Measurements from ENCODE around the gene AMOTL1.
"Not testable (repeated sequence)": the region's sequence is repeated elsewhere in the genome, so short reads cannot be mapped to it uniquely, and the experiment has no call there.

AMOTL1 gene

DNA sequence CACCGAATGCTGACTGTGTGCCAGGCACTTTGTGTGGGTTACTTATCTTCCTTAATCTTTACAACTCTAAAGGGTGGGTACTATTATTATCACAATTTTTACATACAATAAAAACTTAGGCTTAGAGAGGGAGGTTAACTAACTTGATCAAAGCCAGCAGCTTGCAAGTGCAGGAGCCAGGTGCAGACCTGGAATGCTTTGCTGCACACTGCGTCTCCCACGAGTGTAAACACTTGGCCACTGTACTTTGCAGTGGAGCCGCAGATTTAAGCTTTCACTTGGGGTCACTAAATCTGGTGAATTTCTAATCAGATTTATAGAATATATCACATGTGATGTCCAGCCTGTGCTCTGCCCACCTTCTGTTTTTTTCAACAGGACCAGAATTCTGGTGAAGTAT, 36.7 kb downstream of the AMOTL1 start:
- Histone ChIP-seq H4K8ac (ENCODE audit: low read depth, low read length) (no peak overlapping the region), H3K4ac (ENCODE audit: low read depth, low read length) (no peak overlapping the region), H3K4me2 (ENCODE audit: low read length) (no peak overlapping the region), H3K9ac (ENCODE audit: low read length) (no peak overlapping the region), H3K4me3 (ENCODE audit: low read length) (no peak overlapping the region), H3K79me1 (ENCODE audit: low read length) (peaks cover 31% of the 10 kb centered on the region), H3K56ac (ENCODE audit: low read length) (no peak overlapping the region), H3K27me3 (ENCODE audit: insufficient read depth, low read length, poor library complexity) (no peaks in the 10 kb centered on the region), H2BK120ac (ENCODE audit: low read depth, low read length) (no peak overlapping the region), H3K36me3 (ENCODE audit: control insufficient read depth, insufficient read depth, low read length) (peaks cover 13% of the 10 kb centered on the region), H3K18ac (ENCODE audit: low read length) (no peak overlapping the region), H2AK5ac (ENCODE audit: low read length) (no peak overlapping the region), H3K23ac (ENCODE audit: low read length) (no peak overlapping the region), H3K79me2 (ENCODE audit: control insufficient read depth, insufficient read depth, low read length) (peaks cover 48% of the 10 kb centered on the region), H3K4me1 (ENCODE audit: control insufficient read depth, low read depth, low read length) (no peaks in the 10 kb centered on the region), H3K27ac (ENCODE audit: low read depth, low read length) (no peak overlapping the region), H2BK15ac (replicated peaks; ENCODE audit: low read depth) (no peak overlapping the region), H2BK5ac (ENCODE audit: low read length) (no peak overlapping the region), H4K5ac (ENCODE audit: low read length) (no peak overlapping the region)
- WGBS (ENCODE audit: extremely low coverage, insufficient coverage, low lambda C conversion rate), result no CpG with 5 or more reads among the region's 4 CpGs
- no peak for DNase-seq

GRCh38 chr11:94806014-94806413, 37.9 kb downstream of the AMOTL1 start:
- H3K4me1 ChIP-seq (ENCODE audit: control insufficient read depth, low read depth, low read length), result no peaks in the 10 kb centered on the region
- H3K79me1 ChIP-seq (ENCODE audit: low read length), result peaks cover 25% of the 10 kb centered on the region
- no peak overlapping the region for H4K5ac ChIP-seq (ENCODE audit: low read length)
- H3K4me3 ChIP-seq (ENCODE audit: low read length), result no peak overlapping the region
- H3K23ac ChIP-seq (ENCODE audit: low read length), result no peak overlapping the region
- H3K18ac ChIP-seq (ENCODE audit: low read length), result no peak overlapping the region
- peaks cover 10% of the 10 kb centered on the region for H3K36me3 ChIP-seq (ENCODE audit: control insufficient read depth, insufficient read depth, low read length)
- no CpG with 5 or more reads among the region's 1 CpG for WGBS (ENCODE audit: extremely low coverage, insufficient coverage, low lambda C conversion rate)
- H2BK120ac ChIP-seq (ENCODE audit: low read depth, low read length), result no peak overlapping the region
- H2BK5ac ChIP-seq (ENCODE audit: low read length), result no peak overlapping the region
- H3K9ac ChIP-seq (ENCODE audit: low read length), result no peak overlapping the region
- H3K4me2 ChIP-seq (ENCODE audit: low read length), result no peak overlapping the region
- DNase-seq, result no peak
- H4K8ac ChIP-seq (ENCODE audit: low read depth, low read length), result no peak overlapping the region
- no peak overlapping the region for H2AK5ac ChIP-seq (ENCODE audit: low read length)
- peaks cover 41% of the 10 kb centered on the region for H3K79me2 ChIP-seq (ENCODE audit: control insufficient read depth, insufficient read depth, low read length)
- H3K56ac ChIP-seq (ENCODE audit: low read length), result no peak overlapping the region
- no peak overlapping the region for H2BK15ac ChIP-seq (replicated peaks; ENCODE audit: low read depth)
- H3K27me3 ChIP-seq (ENCODE audit: insufficient read depth, low read length, poor library complexity), result no peaks in the 10 kb centered on the region
- no peak overlapping the region for H3K27ac ChIP-seq (ENCODE audit: low read depth, low read length)
- H3K4ac ChIP-seq (ENCODE audit: low read depth, low read length), result no peak overlapping the region

GRCh38 chr11:94806419-94806818, 38.3 kb downstream of the AMOTL1 start:
- Histone ChIP-seq H3K27ac (ENCODE audit: low read depth, low read length) (no peak overlapping the region), H3K23ac (ENCODE audit: low read length) (no peak overlapping the region), H3K18ac (ENCODE audit: low read length) (no peak overlapping the region), H3K4me2 (ENCODE audit: low read length) (no peak overlapping the region), H3K9ac (ENCODE audit: low read length) (no peak overlapping the region), H2BK5ac (ENCODE audit: low read length) (no peak overlapping the region), H3K4ac (ENCODE audit: low read depth, low read length) (no peak overlapping the region), H2AK5ac (ENCODE audit: low read length) (no peak overlapping the region), H3K79me1 (ENCODE audit: low read length) (peaks cover 21% of the 10 kb centered on the region), H3K4me1 (ENCODE audit: control insufficient read depth, low read depth, low read length) (no peaks in the 10 kb centered on the region), H4K5ac (ENCODE audit: low read length) (no peak overlapping the region), H3K36me3 (ENCODE audit: control insufficient read depth, insufficient read depth, low read length) (peaks cover 6% of the 10 kb centered on the region), H3K27me3 (ENCODE audit: insufficient read depth, low read length, poor library complexity) (no peaks in the 10 kb centered on the region), H3K56ac (ENCODE audit: low read length) (no peak overlapping the region), H4K8ac (ENCODE audit: low read depth, low read length) (no peak overlapping the region), H2BK120ac (ENCODE audit: low read depth, low read length) (no peak overlapping the region), H2BK15ac (replicated peaks; ENCODE audit: low read depth) (no peak overlapping the region), H3K79me2 (ENCODE audit: control insufficient read depth, insufficient read depth, low read length) (peaks cover 37% of the 10 kb centered on the region), H3K4me3 (ENCODE audit: low read length) (no peak overlapping the region)
- DNase-seq, result no peak
- no CpG with 5 or more reads among the region's 4 CpGs for WGBS (ENCODE audit: extremely low coverage, insufficient coverage, low lambda C conversion rate)

DNA sequence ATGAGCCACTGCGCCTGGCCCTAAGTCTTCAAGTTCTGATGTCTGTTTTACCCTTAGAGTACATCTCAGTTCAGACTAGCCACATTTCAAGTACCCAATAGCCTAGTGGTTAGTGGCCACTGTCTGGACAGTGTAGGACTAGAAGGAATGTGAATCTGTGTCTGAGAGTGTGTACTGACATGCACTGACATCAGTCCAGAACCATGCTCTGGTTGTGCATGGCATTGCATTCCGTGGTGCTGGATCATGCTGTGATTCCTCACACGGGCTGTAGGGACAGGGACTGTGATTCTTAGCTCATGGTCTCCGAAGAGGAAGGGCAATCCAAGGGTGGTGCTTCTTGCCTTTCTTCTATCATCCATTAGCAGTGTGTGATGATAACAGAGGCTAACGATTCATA, 41.1 kb downstream of the AMOTL1 start:
- no peak overlapping the region for H3K9ac ChIP-seq (ENCODE audit: low read length)
- H3K23ac ChIP-seq (ENCODE audit: low read length), result no peak overlapping the region
- no peak overlapping the region for H3K56ac ChIP-seq (ENCODE audit: low read length)
- H3K4me3 ChIP-seq (ENCODE audit: low read length), result no peak overlapping the region
- no peak overlapping the region for H2BK120ac ChIP-seq (ENCODE audit: low read depth, low read length)
- no peak overlapping the region for H2BK5ac ChIP-seq (ENCODE audit: low read length)
- no CpG with 5 or more reads among the region's 5 CpGs for WGBS (ENCODE audit: extremely low coverage, insufficient coverage, low lambda C conversion rate)
- H3K4me2 ChIP-seq (ENCODE audit: low read length), result no peak overlapping the region
- no peak overlapping the region for H4K8ac ChIP-seq (ENCODE audit: low read depth, low read length)
- H3K4me1 ChIP-seq (ENCODE audit: control insufficient read depth, low read depth, low read length), result peaks cover 8% of the 10 kb centered on the region
- no peak overlapping the region for H3K4ac ChIP-seq (ENCODE audit: low read depth, low read length)
- no peak overlapping the region for H4K5ac ChIP-seq (ENCODE audit: low read length)
- no peak overlapping the region for H2AK5ac ChIP-seq (ENCODE audit: low read length)
- peaks cover 23% of the 10 kb centered on the region for H3K79me1 ChIP-seq (ENCODE audit: low read length)
- no peak overlapping the region for H3K27ac ChIP-seq (ENCODE audit: low read depth, low read length)
- H3K27me3 ChIP-seq (ENCODE audit: insufficient read depth, low read length, poor library complexity), result no peaks in the 10 kb centered on the region
- H3K36me3 ChIP-seq (ENCODE audit: control insufficient read depth, insufficient read depth, low read length), result peaks cover 13% of the 10 kb centered on the region
- H2BK15ac ChIP-seq (replicated peaks; ENCODE audit: low read depth), result no peak overlapping the region
- DNase-seq, result peak; percentile 76
- H3K18ac ChIP-seq (ENCODE audit: low read length), result no peak overlapping the region
- H3K79me2 ChIP-seq (ENCODE audit: control insufficient read depth, insufficient read depth, low read length), result peaks cover 23% of the 10 kb centered on the region

DNA sequence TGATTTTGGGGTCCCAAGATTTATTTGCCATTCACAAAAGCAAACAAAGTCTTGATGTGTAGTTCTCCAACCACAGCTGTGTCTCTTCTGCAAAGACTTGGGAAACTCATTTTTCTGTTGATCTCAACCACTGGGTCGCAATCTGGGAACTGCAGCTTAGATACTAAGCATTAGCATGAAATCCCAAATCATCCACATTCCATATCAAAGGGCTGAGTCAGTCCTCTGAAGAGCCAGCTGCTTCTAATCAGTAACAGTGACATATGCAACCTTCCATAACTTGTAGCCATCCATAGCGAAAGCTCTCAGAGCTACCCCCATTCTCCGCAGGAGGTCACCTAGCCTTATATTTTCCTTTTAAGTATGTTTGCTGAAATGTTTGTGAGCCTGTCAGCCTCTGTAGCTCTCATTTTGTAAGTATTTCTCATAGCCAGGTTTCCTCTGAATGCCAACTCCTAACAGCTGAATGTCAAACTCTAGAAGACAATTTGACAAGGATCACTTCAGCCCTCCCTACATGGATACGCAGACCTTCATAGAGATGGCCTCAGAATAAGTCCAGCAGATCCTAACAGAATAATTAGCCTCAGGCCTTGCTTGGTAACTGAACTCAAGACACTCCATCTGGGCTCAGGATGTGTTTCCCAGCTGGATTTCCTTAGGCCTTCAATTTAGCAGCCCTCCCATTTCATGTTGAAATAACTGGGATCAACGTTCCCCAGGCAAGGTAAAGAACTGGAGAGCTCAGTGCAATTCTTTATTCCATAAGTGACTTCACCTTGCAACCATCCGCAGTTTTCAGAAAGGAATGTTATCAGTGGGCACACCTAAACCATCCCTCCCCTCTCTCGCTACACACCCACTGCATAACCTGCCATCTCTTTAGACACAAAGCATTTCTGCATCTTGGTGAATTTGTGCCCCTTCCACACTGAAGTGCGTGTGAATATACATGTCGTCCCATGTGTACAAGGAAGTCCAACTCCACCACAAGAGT, 44.9 kb downstream of the AMOTL1 start:
- not testable (repeated sequence) for H4K5ac ChIP-seq (ENCODE audit: low read length); H3K23ac ChIP-seq (ENCODE audit: low read length); H3K9ac ChIP-seq (ENCODE audit: low read length); H3K27me3 ChIP-seq (ENCODE audit: insufficient read depth, low read length, poor library complexity); H3K18ac ChIP-seq (ENCODE audit: low read length); H3K56ac ChIP-seq (ENCODE audit: low read length); H2BK120ac ChIP-seq (ENCODE audit: low read depth, low read length); H2AK5ac ChIP-seq (ENCODE audit: low read length); H3K4me1 ChIP-seq (ENCODE audit: control insufficient read depth, low read depth, low read length); H4K8ac ChIP-seq (ENCODE audit: low read depth, low read length); H2BK15ac ChIP-seq (replicated peaks; ENCODE audit: low read depth); H2BK5ac ChIP-seq (ENCODE audit: low read length); H3K4me2 ChIP-seq (ENCODE audit: low read length); H3K4ac ChIP-seq (ENCODE audit: low read depth, low read length)
- peak; percentile 37 for DNase-seq
- H3K27ac ChIP-seq (ENCODE audit: low read depth, low read length), result peak overlapping the region; percentile 22
- H3K79me2 ChIP-seq (ENCODE audit: control insufficient read depth, insufficient read depth, low read length), result peaks cover 10% of the 10 kb centered on the region
- peaks cover 18% of the 10 kb centered on the region for H3K79me1 ChIP-seq (ENCODE audit: low read length)
- H3K36me3 ChIP-seq (ENCODE audit: control insufficient read depth, insufficient read depth, low read length), result peaks cover 15% of the 10 kb centered on the region
- no CpG with 5 or more reads among the region's 9 CpGs for WGBS (ENCODE audit: extremely low coverage, insufficient coverage, low lambda C conversion rate)
- peak overlapping the region; percentile 3 for H3K4me3 ChIP-seq (ENCODE audit: low read length)

Data from mesendoderm (in vitro differentiated cells).